Renal cortical epithelial cell (primary cell): ENCODE measurements around the gene PCARE. TPM values are rescaled to one million over a fixed set of nuclear protein-coding genes. Genes with fewer than 3 reads are reported as not detected.

ENCODE experiments used
- total RNA-seq: library from RNA; depleted of rRNA; stranded (reverse); fragments of >200 nt; gene quantifications from 2 replicates; pipeline ENCODE4 v1.2.3, GENCODE V29; 2014

Gene PCARE
- total RNA-seq, 1 donor from 2014 or later: not detected

Other genes starting within 250 kb of the PCARE start
- gene TRMT61B, start 204.2 kb downstream of the PCARE start, total RNA-seq: 13.4 and 23.8 TPM in 2 replicates
- 93.1 and 107 TPM in 2 replicates for gene WDR43, start 179.9 kb downstream of the PCARE start, total RNA-seq
- gene TOGARAM2, start 93.2 kb downstream of the PCARE start, total RNA-seq: not detected in 2 replicates
- gene CLIP4, start 40.9 kb upstream of the PCARE start, total RNA-seq: 63.9 and 72.1 TPM in 2 replicates